GM18867 (cell line): ENCODE measurements around the gene LYZL1.
"Not testable (repeated sequence)": the region's sequence is repeated elsewhere in the genome, so short reads cannot be mapped to it uniquely, and the experiment has no call there.

Experiments used
- ATAC-seq: cut with Tn5 transposase; IDR thresholded peaks from one replicate; pipeline ENCODE4 v1.9.1; 2021; ENCODE audit warnings: mild to moderate bottlenecking, moderate library complexity; ENCODE audit not compliant: unreplicated experiment

Gene LYZL1

GRCh38 chr10:29327746-29328102 is 38.9 kb downstream of the LYZL1 start:
- no peak for ATAC-seq

GRCh38 chr10:29328983-29329382 is 40.1 kb downstream of the LYZL1 start:
- no peak for ATAC-seq

- ATAC-seq, result no peak
Observed at GRCh38 chr10:29329420-29329819, 40.5 kb downstream of the LYZL1 start.

- no peak for ATAC-seq
Observed at GRCh38 chr10:29332061-29332760, 43.3 kb downstream of the LYZL1 start.

GRCh38 chr10:29332761-29333148 is 43.9 kb downstream of the LYZL1 start:
- ATAC-seq, result no peak

GRCh38 chr10:29337526-29337925 is 48.7 kb downstream of the LYZL1 start:
- ATAC-seq, result not testable (repeated sequence)

- ATAC-seq, result no peak
Observed at GRCh38 chr10:29343607-29344038, 54.8 kb downstream of the LYZL1 start.

- no peak for ATAC-seq
Observed at GRCh38 chr10:29344073-29344820, 55.4 kb downstream of the LYZL1 start.

- no peak for ATAC-seq
Observed at GRCh38 chr10:29345144-29345909, 56.5 kb downstream of the LYZL1 start.

GRCh38 chr10:29345910-29346209 is 57.0 kb downstream of the LYZL1 start:
- no peak for ATAC-seq

GRCh38 chr10:29346296-29347001 is 57.6 kb downstream of the LYZL1 start:
- no peak for ATAC-seq

GRCh38 chr10:29348836-29349235 is 60.0 kb downstream of the LYZL1 start:
- no peak for ATAC-seq

GRCh38 chr10:29353305-29353704 is 64.4 kb downstream of the LYZL1 start:
- no peak for ATAC-seq

- ATAC-seq, result no peak
Observed at GRCh38 chr10:29353887-29354561, 65.2 kb downstream of the LYZL1 start.

- ATAC-seq, result no peak
Observed at GRCh38 chr10:29355411-29355991, 66.6 kb downstream of the LYZL1 start.

GRCh38 chr10:29356931-29357330 is 68.1 kb downstream of the LYZL1 start:
- no peak for ATAC-seq

GRCh38 chr10:29358010-29358616 is 69.2 kb downstream of the LYZL1 start:
- ATAC-seq, result no peak

GRCh38 chr10:29360215-29360853 is 71.5 kb downstream of the LYZL1 start:
- ATAC-seq, result not testable (repeated sequence)
